Karpas-422 (cell line): ENCODE data around the gene MAJIN. TPM values are rescaled to one million over a fixed set of nuclear protein-coding genes. Genes with fewer than 3 reads are reported as not detected.

Source experiments
- DNase-seq: peaks from one replicate; pipeline ENCODE4 v3.0.0-alpha.2; 2015
- H2AFZ ChIP-seq: fragments of 200-600 bp; sonication (generic); 2 replicates; pipeline ENCODE4 v1.6.1; 2014; ENCODE audit warnings: antibody characterized with exemption, low read length, mixed read lengths
- H3K27ac ChIP-seq: fragments of 200-600 bp; sonication (generic); 2 replicates; pipeline ENCODE4 v1.5.1; 2014; ENCODE audit warnings: mild to moderate bottlenecking, low read length, moderate library complexity
- H3K27me3 ChIP-seq: fragments of 200-600 bp; sonication (generic); 2 replicates; pipeline ENCODE4 v1.6.1; 2014; ENCODE audit warnings: low read length, mixed read lengths
- H3K36me3 ChIP-seq: fragments of 200-600 bp; sonication (generic); 2 replicates; pipeline ENCODE4 v1.6.1; 2014; ENCODE audit warnings: low read length, mixed read lengths; ENCODE audit not compliant: insufficient read depth
- H3K4me1 ChIP-seq: fragments of 200-600 bp; sonication (generic); 2 replicates; pipeline ENCODE4 v1.6.1; 2014; ENCODE audit warnings: mild to moderate bottlenecking, low read length, mixed read lengths
- H3K4me2 ChIP-seq: fragments of 200-600 bp; sonication (generic); 2 replicates; pipeline ENCODE4 v1.6.1; 2014; ENCODE audit warnings: low read length, low read depth, mild to moderate bottlenecking; ENCODE audit not compliant: poor library complexity, severe bottlenecking
- H3K4me3 ChIP-seq: fragments of 200-600 bp; sonication (generic); 2 replicates; pipeline ENCODE4 v1.5.1; 2014; ENCODE audit warnings: mild to moderate bottlenecking, antibody characterized with exemption, low read length, mixed read lengths
- H3K79me2 ChIP-seq: fragments of 200-600 bp; sonication (generic); 2 replicates; pipeline ENCODE4 v1.6.1; 2014; ENCODE audit warnings: mild to moderate bottlenecking, low read length, mixed read lengths
- H3K9ac ChIP-seq: fragments of 200-600 bp; sonication (generic); 2 replicates; pipeline ENCODE4 v1.6.0; 2014; ENCODE audit warnings: low read length
- H3K9me2 ChIP-seq: fragments of 200-600 bp; sonication (generic), shearing (Covaris generic); replicated peaks from 2 replicates; pipeline ENCODE4 v1.6.0; 2014; ENCODE audit warnings: mild to moderate bottlenecking, low read length, moderate library complexity; ENCODE audit not compliant: insufficient read depth
- H3K9me3 ChIP-seq: fragments of 300-700, 200-600 bp; sonication (generic); 2 replicates; pipeline ENCODE4 v1.6.1; 2014; ENCODE audit warnings: low read length, mixed read lengths
- H4K20me1 ChIP-seq: fragments of 200-600 bp; sonication (generic); 2 replicates; pipeline ENCODE4 v1.6.1; 2014; ENCODE audit warnings: mild to moderate bottlenecking, antibody characterized with exemption, low read length, low read depth; ENCODE audit not compliant: insufficient read depth
- total RNA-seq: library from RNA; depleted of rRNA; stranded (reverse); fragments of >200 nt; shearing (Covaris generic); gene quantifications from 2 replicates; pipeline ENCODE4 v1.2.3, GENCODE V29; 2014; ENCODE audit warnings: low replicate concordance

Gene MAJIN
- total RNA-seq, 1 experiment from 2014 or later: not detected

- no peak overlapping the region for H3K9ac ChIP-seq
- H3K9me2 ChIP-seq: no peaks in the 10 kb centered on the region
- H4K20me1 ChIP-seq: no peaks in the 10 kb centered on the region
- no peaks in the 10 kb centered on the region for H3K79me2 ChIP-seq
- DNase-seq: no peak
- no peak overlapping the region for H3K4me3 ChIP-seq
- H3K36me3 ChIP-seq: no peaks in the 10 kb centered on the region
- H3K4me1 ChIP-seq: peaks cover 6% of the 10 kb centered on the region; the same call in 1 of the 2 replicates
- H3K4me2 ChIP-seq: no peak overlapping the region
- H3K9me3 ChIP-seq: no peaks in the 10 kb centered on the region
- H2AFZ ChIP-seq: no peak overlapping the region
- no peaks in the 10 kb centered on the region for H3K27me3 ChIP-seq
- no peak overlapping the region for H3K27ac ChIP-seq
These were observed 37.8 kb downstream of the MAJIN start for GRCh38 chr11:64933935-64934681.

- Histone ChIP-seq H2AFZ (no peak overlapping the region), H3K27me3 (no peaks in the 10 kb centered on the region), H3K9ac (no peak overlapping the region), H4K20me1 (no peaks in the 10 kb centered on the region), H3K4me1 (peaks cover 6% of the 10 kb centered on the region; the same call in 1 of the 2 replicates), H3K36me3 (no peaks in the 10 kb centered on the region), H3K79me2 (no peaks in the 10 kb centered on the region), H3K4me2 (no peak overlapping the region), H3K4me3 (no peak overlapping the region), H3K9me2 (no peaks in the 10 kb centered on the region), H3K27ac (no peak overlapping the region), H3K9me3 (no peaks in the 10 kb centered on the region)
- no peak for DNase-seq
These were observed 38.5 kb downstream of the MAJIN start for GRCh38 chr11:64933213-64933934.

- Histone ChIP-seq H3K27me3 (no peaks in the 10 kb centered on the region), H3K9me2 (no peaks in the 10 kb centered on the region), H4K20me1 (no peaks in the 10 kb centered on the region), H3K27ac (no peak overlapping the region), H3K9me3 (no peaks in the 10 kb centered on the region), H3K4me2 (no peak overlapping the region), H2AFZ (no peak overlapping the region), H3K4me3 (no peak overlapping the region), H3K9ac (no peak overlapping the region), H3K79me2 (no peaks in the 10 kb centered on the region), H3K4me1 (peaks cover 6% of the 10 kb centered on the region; the same call in 1 of the 2 replicates), H3K36me3 (no peaks in the 10 kb centered on the region)
- DNase-seq: no peak
These were observed 39.6 kb downstream of the MAJIN start for GRCh38 chr11:64932324-64932723.

GRCh38 chr11:64931290-64931689 lies 40.6 kb downstream of the MAJIN start:
- no peaks in the 10 kb centered on the region for H3K27me3 ChIP-seq
- no peak overlapping the region for H3K27ac ChIP-seq
- no peak overlapping the region for H2AFZ ChIP-seq
- H3K36me3 ChIP-seq: no peaks in the 10 kb centered on the region
- H3K9me2 ChIP-seq: no peaks in the 10 kb centered on the region
- no peak overlapping the region for H3K4me3 ChIP-seq
- no peaks in the 10 kb centered on the region for H4K20me1 ChIP-seq
- H3K79me2 ChIP-seq: no peaks in the 10 kb centered on the region
- no peak overlapping the region for H3K4me2 ChIP-seq
- H3K9me3 ChIP-seq: no peaks in the 10 kb centered on the region
- no peak for DNase-seq
- H3K4me1 ChIP-seq: peaks cover 6% of the 10 kb centered on the region; the same call in 1 of the 2 replicates
- no peak overlapping the region for H3K9ac ChIP-seq

- Histone ChIP-seq H3K4me2 (no peak overlapping the region), H3K27ac (no peak overlapping the region), H3K4me1 (peaks cover 7% of the 10 kb centered on the region), H3K36me3 (no peaks in the 10 kb centered on the region), H4K20me1 (no peaks in the 10 kb centered on the region), H3K27me3 (no peaks in the 10 kb centered on the region), H3K9me2 (no peaks in the 10 kb centered on the region), H2AFZ (no peak overlapping the region), H3K9me3 (no peaks in the 10 kb centered on the region), H3K79me2 (no peaks in the 10 kb centered on the region), H3K9ac (no peak overlapping the region), H3K4me3 (no peak overlapping the region)
- no peak for DNase-seq
These were observed 41.6 kb downstream of the MAJIN start for GRCh38 chr11:64930340-64930739.

GRCh38 chr11:64929625-64930024 lies 42.3 kb downstream of the MAJIN start:
- Histone ChIP-seq H3K36me3 (no peaks in the 10 kb centered on the region), H3K79me2 (no peaks in the 10 kb centered on the region), H2AFZ (no peak overlapping the region), H3K4me1 (peaks cover 14% of the 10 kb centered on the region), H3K27me3 (no peaks in the 10 kb centered on the region), H3K4me2 (no peak overlapping the region), H3K4me3 (no peak overlapping the region), H4K20me1 (no peaks in the 10 kb centered on the region), H3K9me3 (no peaks in the 10 kb centered on the region), H3K27ac (no peak overlapping the region), H3K9me2 (no peaks in the 10 kb centered on the region), H3K9ac (no peak overlapping the region)
- no peak for DNase-seq

GRCh38 chr11:64928957-64929356 lies 43.0 kb downstream of the MAJIN start:
- Histone ChIP-seq H3K79me2 (no peaks in the 10 kb centered on the region), H3K9me3 (no peaks in the 10 kb centered on the region), H3K36me3 (no peaks in the 10 kb centered on the region), H3K9me2 (no peaks in the 10 kb centered on the region), H2AFZ (no peak overlapping the region), H3K4me1 (peaks cover 13% of the 10 kb centered on the region), H4K20me1 (no peaks in the 10 kb centered on the region), H3K27ac (no peak overlapping the region), H3K9ac (no peak overlapping the region), H3K27me3 (no peaks in the 10 kb centered on the region), H3K4me3 (no peak overlapping the region), H3K4me2 (no peak overlapping the region)
- DNase-seq: no peak

GRCh38 chr11:64926689-64927088 lies 45.2 kb downstream of the MAJIN start:
- no peak overlapping the region for H3K27ac ChIP-seq
- peaks cover 17% of the 10 kb centered on the region for H3K4me1 ChIP-seq
- H3K4me3 ChIP-seq: no peak overlapping the region
- no peak overlapping the region for H2AFZ ChIP-seq
- no peak overlapping the region for H3K9ac ChIP-seq
- no peak overlapping the region for H3K4me2 ChIP-seq
- no peaks in the 10 kb centered on the region for H3K27me3 ChIP-seq
- no peaks in the 10 kb centered on the region for H3K79me2 ChIP-seq
- H3K9me3 ChIP-seq: no peaks in the 10 kb centered on the region
- no peaks in the 10 kb centered on the region for H4K20me1 ChIP-seq
- DNase-seq: no peak
- no peaks in the 10 kb centered on the region for H3K9me2 ChIP-seq
- H3K36me3 ChIP-seq: no peaks in the 10 kb centered on the region
